HPDE6-E6E7 (cell line): Measurements from ENCODE around the gene EXOC6B.

Experiments
- DNase-seq: peaks from one replicate; pipeline ENCODE4 v3.0.0; 2011; ENCODE audit warnings: missing footprints; ENCODE audit errors: extremely low spot score

EXOC6B gene

GRCh38 chr2:72830273-72830672 is 4.4 kb upstream of the EXOC6B start:
- no peak for DNase-seq

GRCh38 chr2:72828840-72829507 is 3.1 kb upstream of the EXOC6B start:
- DNase-seq: no peak

- peak; percentile 84 for DNase-seq
Measured at GRCh38 chr2:72827966-72828646, 2.3 kb upstream of the EXOC6B start.

- DNase-seq: no peak
Measured at GRCh38 chr2:72827487-72827886, 1.7 kb upstream of the EXOC6B start.

GRCh38 chr2:72826156-72826477 is 284 bp upstream of the EXOC6B start:
- no peak for DNase-seq

GRCh38 chr2:72824224-72824842 is 1.5 kb downstream of the EXOC6B start:
- peak; percentile 64 for DNase-seq

GRCh38 chr2:72822794-72823193 is 3.0 kb downstream of the EXOC6B start:
- peak; percentile 49 for DNase-seq

- DNase-seq: no peak
Measured at GRCh38 chr2:72821983-72822382, 3.9 kb downstream of the EXOC6B start.

GRCh38 chr2:72821118-72821517 is 4.7 kb downstream of the EXOC6B start:
- no peak for DNase-seq

- no peak for DNase-seq
Measured at GRCh38 chr2:72819501-72819900, 6.3 kb downstream of the EXOC6B start.

- DNase-seq: no peak
Measured at GRCh38 chr2:72815655-72816278, 10.1 kb downstream of the EXOC6B start.

- DNase-seq: no peak
Measured at GRCh38 chr2:72813841-72814240, 12.0 kb downstream of the EXOC6B start.

GRCh38 chr2:72810165-72810564 is 15.7 kb downstream of the EXOC6B start:
- DNase-seq: no peak

- DNase-seq: no peak
Measured at GRCh38 chr2:72809095-72809494, 16.7 kb downstream of the EXOC6B start.

- DNase-seq: no peak
Measured at GRCh38 chr2:72806280-72806945, 19.4 kb downstream of the EXOC6B start.

- no peak for DNase-seq
Measured at GRCh38 chr2:72803626-72804320, 22.1 kb downstream of the EXOC6B start.

- DNase-seq: no peak
Measured at GRCh38 chr2:72803151-72803550, 22.7 kb downstream of the EXOC6B start.

GRCh38 chr2:72800492-72800891 is 25.3 kb downstream of the EXOC6B start:
- no peak for DNase-seq

- no peak for DNase-seq
Measured at GRCh38 chr2:72797740-72798139, 28.1 kb downstream of the EXOC6B start.

GRCh38 chr2:72796766-72797165 is 29.1 kb downstream of the EXOC6B start:
- no peak for DNase-seq

GRCh38 chr2:72794572-72794971 is 31.3 kb downstream of the EXOC6B start:
- DNase-seq: peak; percentile 25
